ENCODE data around the gene TMEM108.

DNA sequence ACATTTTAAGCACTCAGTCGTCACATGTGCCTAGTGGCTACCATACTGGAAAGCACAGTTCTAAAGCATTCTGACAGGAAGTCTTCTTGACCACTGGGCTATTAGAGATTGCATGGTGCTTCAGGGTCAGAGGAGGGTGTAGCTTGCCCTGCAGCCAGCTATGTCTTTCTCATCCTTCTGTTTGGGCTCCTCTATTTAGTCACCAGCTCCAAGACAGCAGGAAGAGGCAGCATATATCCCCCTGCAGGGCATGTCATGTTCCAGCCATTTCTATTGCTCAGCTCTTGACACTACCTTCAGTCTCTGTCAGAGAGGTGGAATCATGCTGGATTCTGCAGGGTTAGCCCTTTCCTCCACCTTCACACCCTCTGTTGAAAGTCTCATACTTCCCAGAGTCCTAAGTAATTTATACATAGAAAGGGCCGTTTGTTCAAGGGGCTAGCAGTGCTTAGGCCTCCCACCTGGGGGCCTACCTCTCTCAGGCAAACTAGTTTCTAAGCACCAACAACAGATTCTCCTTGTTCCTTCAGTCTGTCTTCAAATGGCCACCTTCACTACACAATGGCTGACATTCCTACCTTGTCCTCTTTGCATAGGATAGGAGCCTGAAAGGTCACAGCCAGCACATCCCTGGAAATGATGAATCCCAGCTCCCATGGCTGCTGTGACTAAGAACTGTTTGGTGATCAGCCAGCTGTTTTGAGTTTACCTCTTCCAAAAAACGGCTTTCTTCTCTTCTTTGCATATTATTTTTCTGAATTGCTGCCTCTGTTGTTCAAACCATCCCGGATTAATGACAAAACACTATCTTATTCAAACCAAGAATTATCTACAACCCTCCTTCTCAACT is 246.0 kb downstream of the TMEM108 start:
- TF ChIP-seq FOS (IDR thresholded peaks at IDR 0.05; ENCODE audit: borderline replicate concordance, extremely low read depth, insufficient read length): no peak
- TF ChIP-seq, protein P1, sequence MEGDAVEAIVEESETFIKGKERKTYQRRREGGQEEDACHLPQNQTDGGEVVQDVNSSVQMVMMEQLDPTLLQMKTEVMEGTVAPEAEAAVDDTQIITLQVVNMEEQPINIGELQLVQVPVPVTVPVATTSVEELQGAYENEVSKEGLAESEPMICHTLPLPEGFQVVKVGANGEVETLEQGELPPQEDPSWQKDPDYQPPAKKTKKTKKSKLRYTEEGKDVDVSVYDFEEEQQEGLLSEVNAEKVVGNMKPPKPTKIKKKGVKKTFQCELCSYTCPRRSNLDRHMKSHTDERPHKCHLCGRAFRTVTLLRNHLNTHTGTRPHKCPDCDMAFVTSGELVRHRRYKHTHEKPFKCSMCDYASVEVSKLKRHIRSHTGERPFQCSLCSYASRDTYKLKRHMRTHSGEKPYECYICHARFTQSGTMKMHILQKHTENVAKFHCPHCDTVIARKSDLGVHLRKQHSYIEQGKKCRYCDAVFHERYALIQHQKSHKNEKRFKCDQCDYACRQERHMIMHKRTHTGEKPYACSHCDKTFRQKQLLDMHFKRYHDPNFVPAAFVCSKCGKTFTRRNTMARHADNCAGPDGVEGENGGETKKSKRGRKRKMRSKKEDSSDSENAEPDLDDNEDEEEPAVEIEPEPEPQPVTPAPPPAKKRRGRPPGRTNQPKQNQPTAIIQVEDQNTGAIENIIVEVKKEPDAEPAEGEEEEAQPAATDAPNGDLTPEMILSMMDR (IDR thresholded peaks at IDR 0.05 in 2 of 3, conservative IDR thresholded peaks at IDR 0.05 in 1 of 3; ENCODE audit: control insufficient read depth in 2 of 3, extremely low read depth in 1 of 3, insufficient read depth in 1 of 3, low read depth in 3 of 3, low read length in 3 of 3): no peak
- no peak for TF ChIP-seq EGR1 (IDR thresholded peaks at IDR 0.05; ENCODE audit: borderline replicate concordance in 1 of 2, low read depth in 2 of 2, low read length in 2 of 2)
- TF ChIP-seq HDAC6 (IDR thresholded peaks at IDR 0.05; ENCODE audit: unreplicated experiment): no peak
- TF ChIP-seq, protein P2, sequence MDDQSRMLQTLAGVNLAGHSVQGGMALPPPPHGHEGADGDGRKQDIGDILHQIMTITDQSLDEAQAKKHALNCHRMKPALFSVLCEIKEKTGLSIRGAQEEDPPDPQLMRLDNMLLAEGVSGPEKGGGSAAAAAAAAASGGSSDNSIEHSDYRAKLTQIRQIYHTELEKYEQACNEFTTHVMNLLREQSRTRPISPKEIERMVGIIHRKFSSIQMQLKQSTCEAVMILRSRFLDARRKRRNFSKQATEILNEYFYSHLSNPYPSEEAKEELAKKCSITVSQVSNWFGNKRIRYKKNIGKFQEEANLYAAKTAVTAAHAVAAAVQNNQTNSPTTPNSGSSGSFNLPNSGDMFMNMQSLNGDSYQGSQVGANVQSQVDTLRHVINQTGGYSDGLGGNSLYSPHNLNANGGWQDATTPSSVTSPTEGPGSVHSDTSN (IDR thresholded peaks at IDR 0.05; ENCODE audit: insufficient replicate concordance, low read depth, low read length): no peak
- TF ChIP-seq CHD1 (IDR thresholded peaks at IDR 0.05; ENCODE audit: low read depth, low read length): no peak
- TF ChIP-seq, protein P3, sequence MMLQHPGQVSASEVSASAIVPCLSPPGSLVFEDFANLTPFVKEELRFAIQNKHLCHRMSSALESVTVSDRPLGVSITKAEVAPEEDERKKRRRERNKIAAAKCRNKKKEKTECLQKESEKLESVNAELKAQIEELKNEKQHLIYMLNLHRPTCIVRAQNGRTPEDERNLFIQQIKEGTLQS (IDR thresholded peaks at IDR 0.05; ENCODE audit: borderline replicate concordance, extremely low read depth, low read depth, low read length): no peak
- no peak for TF ChIP-seq CEBPB (IDR thresholded peaks at IDR 0.05; ENCODE audit: borderline replicate concordance in 1 of 2, low read depth in 2 of 2, low read length in 2 of 2)
- TF ChIP-seq, protein P4, sequence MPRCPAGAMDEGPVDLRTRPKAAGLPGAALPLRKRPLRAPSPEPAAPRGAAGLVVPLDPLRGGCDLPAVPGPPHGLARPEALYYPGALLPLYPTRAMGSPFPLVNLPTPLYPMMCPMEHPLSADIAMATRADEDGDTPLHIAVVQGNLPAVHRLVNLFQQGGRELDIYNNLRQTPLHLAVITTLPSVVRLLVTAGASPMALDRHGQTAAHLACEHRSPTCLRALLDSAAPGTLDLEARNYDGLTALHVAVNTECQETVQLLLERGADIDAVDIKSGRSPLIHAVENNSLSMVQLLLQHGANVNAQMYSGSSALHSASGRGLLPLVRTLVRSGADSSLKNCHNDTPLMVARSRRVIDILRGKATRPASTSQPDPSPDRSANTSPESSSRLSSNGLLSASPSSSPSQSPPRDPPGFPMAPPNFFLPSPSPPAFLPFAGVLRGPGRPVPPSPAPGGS (IDR thresholded peaks at IDR 0.05; ENCODE audit: borderline replicate concordance, insufficient read depth, low read depth, low read length, poor library complexity, severe bottlenecking): no peak
- TF ChIP-seq, protein P5, sequence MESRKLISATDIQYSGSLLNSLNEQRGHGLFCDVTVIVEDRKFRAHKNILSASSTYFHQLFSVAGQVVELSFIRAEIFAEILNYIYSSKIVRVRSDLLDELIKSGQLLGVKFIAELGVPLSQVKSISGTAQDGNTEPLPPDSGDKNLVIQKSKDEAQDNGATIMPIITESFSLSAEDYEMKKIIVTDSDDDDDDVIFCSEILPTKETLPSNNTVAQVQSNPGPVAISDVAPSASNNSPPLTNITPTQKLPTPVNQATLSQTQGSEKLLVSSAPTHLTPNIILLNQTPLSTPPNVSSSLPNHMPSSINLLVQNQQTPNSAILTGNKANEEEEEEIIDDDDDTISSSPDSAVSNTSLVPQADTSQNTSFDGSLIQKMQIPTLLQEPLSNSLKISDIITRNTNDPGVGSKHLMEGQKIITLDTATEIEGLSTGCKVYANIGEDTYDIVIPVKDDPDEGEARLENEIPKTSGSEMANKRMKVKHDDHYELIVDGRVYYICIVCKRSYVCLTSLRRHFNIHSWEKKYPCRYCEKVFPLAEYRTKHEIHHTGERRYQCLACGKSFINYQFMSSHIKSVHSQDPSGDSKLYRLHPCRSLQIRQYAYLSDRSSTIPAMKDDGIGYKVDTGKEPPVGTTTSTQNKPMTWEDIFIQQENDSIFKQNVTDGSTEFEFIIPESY (IDR thresholded peaks at IDR 0.05): no peak
- TF ChIP-seq SPI1 (IDR thresholded peaks at IDR 0.05; ENCODE audit: borderline replicate concordance, insufficient read depth, low read depth, low read length): no peak
- TF ChIP-seq POLR2AphosphoS5 (IDR thresholded peaks at IDR 0.05; ENCODE audit: low read length): no peak
- TF ChIP-seq HCFC1 (IDR thresholded peaks at IDR 0.05; ENCODE audit: low read length): no peak

All from GM12878 (cell line).